ENCODE results near the gene MDK.

Gene MDK

GRCh38 chr11:46346886-46347636 is 34.4 kb upstream of the MDK start, which contains the start of gene DGKZ:
DGKZ (plus strand) TSS chr11:46347463; CDS start chr11:46347660, 197 bp downstream.
- peaks cover 0 to 4% (median 0%) of the 10 kb centered on the region in 5 donors for H3K36me3 ChIP-seq (ENCODE audit: control insufficient read depth in 5 of 5, insufficient read depth in 5 of 5, low read length in 5 of 5)
- H3K9me3 ChIP-seq (ENCODE audit: control insufficient read depth in 5 of 5, low read length in 5 of 5), result no peaks in the 10 kb centered on the region
- H3K4me1 ChIP-seq (ENCODE audit: control insufficient read depth in 5 of 5, insufficient read depth in 5 of 5, low read length in 5 of 5), result peaks cover 20 to 85% (median 81%) of the 10 kb centered on the region in 5 donors
- peak within 1 kb of the TSS in 4 of 5 donors; percentile 69 to 91 (median 83) for H3K9ac ChIP-seq (ENCODE audit: low read length in 5 of 5)
- no peaks in the 10 kb centered on the region for H3K27me3 ChIP-seq (ENCODE audit: control insufficient read depth in 5 of 5, insufficient read depth in 4 of 5, low read length in 5 of 5)
- H3K4me3 ChIP-seq (ENCODE audit: low read depth in 1 of 5, low read length in 5 of 5), result peak within 1 kb of the TSS; percentile 81 to 90 (median 83)
- peak within 1 kb of the TSS; percentile 62 for H3K27ac ChIP-seq (ENCODE audit: low read depth, low read length)

DNA sequence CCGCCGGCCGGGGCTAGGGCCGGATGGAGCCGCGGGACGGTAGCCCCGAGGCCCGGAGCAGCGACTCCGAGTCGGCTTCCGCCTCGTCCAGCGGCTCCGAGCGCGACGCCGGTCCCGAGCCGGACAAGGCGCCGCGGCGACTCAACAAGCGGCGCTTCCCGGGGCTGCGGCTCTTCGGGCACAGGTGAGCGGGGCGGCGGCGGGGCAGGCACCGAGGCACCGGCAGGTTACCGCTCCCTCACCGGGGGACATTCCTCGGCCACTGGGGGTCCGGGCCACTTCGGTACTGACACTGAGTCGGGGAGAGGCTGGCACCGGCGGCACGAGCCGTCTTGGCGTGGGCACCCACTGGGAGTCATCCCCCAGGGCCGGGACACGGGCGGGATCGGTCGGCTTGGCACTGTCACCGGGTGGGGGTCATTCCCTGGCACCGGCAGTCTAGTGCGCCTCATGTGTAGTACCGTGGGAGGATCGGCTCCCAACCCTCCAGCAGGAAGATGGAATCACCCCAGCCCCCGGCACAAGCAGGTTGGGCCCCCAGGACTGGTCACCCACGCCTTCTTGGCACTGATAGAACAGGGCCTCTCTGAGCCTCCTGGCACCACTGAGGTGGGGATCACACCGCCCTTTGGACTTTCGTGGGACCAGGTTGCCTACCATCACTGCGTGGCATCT is 33.7 kb upstream of the MDK start:
- Histone ChIP-seq H3K9ac (ENCODE audit: low read length in 5 of 5) (peak overlapping the region in 4 of 5 donors; percentile 69 to 89 (median 76)), H3K27ac (ENCODE audit: low read depth, low read length) (peak overlapping the region; percentile 30), H3K4me1 (ENCODE audit: control insufficient read depth in 5 of 5, insufficient read depth in 5 of 5, low read length in 5 of 5) (peaks cover 15 to 85% (median 81%) of the 10 kb centered on the region in 5 donors), H3K27me3 (ENCODE audit: control insufficient read depth in 5 of 5, insufficient read depth in 4 of 5, low read length in 5 of 5) (no peaks in the 10 kb centered on the region), H3K4me3 (ENCODE audit: low read depth in 1 of 5, low read length in 5 of 5) (peak overlapping the region; percentile 74 to 90 (median 83)), H3K9me3 (ENCODE audit: control insufficient read depth in 5 of 5, low read length in 5 of 5) (no peaks in the 10 kb centered on the region), H3K36me3 (ENCODE audit: control insufficient read depth in 5 of 5, insufficient read depth in 5 of 5, low read length in 5 of 5) (peaks cover 0 to 4% (median 0%) of the 10 kb centered on the region in 5 donors)

DNA sequence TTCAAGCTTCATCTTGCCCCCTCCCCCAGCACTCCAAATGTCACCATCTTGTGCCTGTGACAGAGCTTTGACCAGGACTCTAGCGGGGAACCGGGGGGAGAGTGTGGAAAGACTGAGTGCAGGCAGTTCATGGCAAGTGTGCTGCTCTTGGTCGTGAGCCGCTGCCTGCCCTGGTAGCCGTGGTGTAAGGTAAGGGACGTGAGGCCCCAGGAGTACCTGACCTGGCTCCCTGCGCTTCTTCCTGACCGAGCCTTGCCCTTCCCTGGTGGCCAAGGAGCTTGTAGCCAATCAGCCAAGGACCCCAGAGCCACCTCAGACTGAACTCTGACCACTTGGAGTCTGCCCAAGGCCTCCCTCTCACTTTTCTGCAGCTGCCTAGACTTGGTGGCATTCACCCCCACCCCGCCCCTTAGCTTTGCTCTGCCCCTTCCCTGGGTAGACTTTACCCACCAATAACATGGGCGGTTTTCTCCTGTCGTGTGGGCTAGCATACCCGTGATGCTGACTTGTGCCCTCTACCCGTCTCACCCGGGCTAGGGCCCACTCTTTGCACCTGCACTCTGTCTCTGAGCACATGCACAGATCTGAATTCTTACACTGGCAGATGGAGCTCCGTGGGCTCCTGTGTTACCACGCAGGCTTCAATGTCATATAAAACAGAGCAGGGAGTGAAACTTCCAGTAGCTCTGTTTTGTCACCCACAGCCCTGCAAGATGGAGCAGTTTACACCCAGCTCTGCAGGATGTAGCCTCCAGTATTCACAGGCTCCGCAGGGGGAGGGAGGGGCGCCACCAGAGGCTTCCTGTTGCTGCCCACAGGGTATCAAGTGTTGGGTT is 32.7 kb upstream of the MDK start:
- Histone ChIP-seq H3K4me1 (ENCODE audit: control insufficient read depth in 5 of 5, insufficient read depth in 5 of 5, low read length in 5 of 5) (peaks cover 12 to 80% (median 77%) of the 10 kb centered on the region in 5 donors), H3K27ac (ENCODE audit: low read depth, low read length) (no peak overlapping the region), H3K9ac (ENCODE audit: low read length in 5 of 5) (peak overlapping the region in 3 of 5 donors; percentile 76 to 89 (median 77)), H3K4me3 (ENCODE audit: low read depth in 1 of 5, low read length in 5 of 5) (peak overlapping the region; percentile 74 to 90 (median 83)), H3K36me3 (ENCODE audit: control insufficient read depth in 5 of 5, insufficient read depth in 5 of 5, low read length in 5 of 5) (peaks cover 0 to 6% (median 4%) of the 10 kb centered on the region in 5 donors), H3K27me3 (ENCODE audit: control insufficient read depth in 5 of 5, insufficient read depth in 4 of 5, low read length in 5 of 5) (no peaks in the 10 kb centered on the region), H3K9me3 (ENCODE audit: control insufficient read depth in 5 of 5, low read length in 5 of 5) (no peaks in the 10 kb centered on the region)

GRCh38 chr11:46350695-46351094 is 30.8 kb upstream of the MDK start:
- peak overlapping the region in 1 of 5 donors; percentile 35 for H3K9ac ChIP-seq (ENCODE audit: low read length in 5 of 5)
- H3K9me3 ChIP-seq (ENCODE audit: control insufficient read depth in 5 of 5, low read length in 5 of 5), result no peaks in the 10 kb centered on the region
- no peak overlapping the region for H3K4me3 ChIP-seq (ENCODE audit: low read depth in 1 of 5, low read length in 5 of 5)
- peaks cover 12 to 64% (median 60%) of the 10 kb centered on the region in 5 donors for H3K4me1 ChIP-seq (ENCODE audit: control insufficient read depth in 5 of 5, insufficient read depth in 5 of 5, low read length in 5 of 5)
- H3K36me3 ChIP-seq (ENCODE audit: control insufficient read depth in 5 of 5, insufficient read depth in 5 of 5, low read length in 5 of 5), result peaks cover 0 to 12% (median 6%) of the 10 kb centered on the region in 5 donors
- H3K27me3 ChIP-seq (ENCODE audit: control insufficient read depth in 5 of 5, insufficient read depth in 4 of 5, low read length in 5 of 5), result no peaks in the 10 kb centered on the region
- no peak overlapping the region for H3K27ac ChIP-seq (ENCODE audit: low read depth, low read length)

DNA sequence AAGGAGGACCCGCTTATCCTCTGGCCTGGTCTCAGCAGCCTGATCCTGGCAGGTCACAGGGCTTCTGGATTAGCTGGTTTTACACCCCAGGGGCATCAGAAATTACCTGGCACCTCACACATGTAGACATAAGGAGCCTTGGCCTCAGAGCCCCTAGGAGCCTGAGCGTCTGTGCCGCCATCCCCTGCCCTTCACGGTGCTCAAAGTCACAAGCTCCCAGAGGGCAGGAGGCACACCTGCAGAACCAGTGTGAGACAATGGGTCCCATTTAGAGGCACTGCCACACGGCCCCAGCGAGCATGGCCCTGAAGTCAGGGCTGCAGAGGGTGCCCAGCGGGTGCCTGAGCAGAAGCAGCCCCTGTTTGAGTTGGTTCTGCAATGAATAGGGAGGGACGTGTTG is 30.3 kb upstream of the MDK start:
- Histone ChIP-seq H3K36me3 (ENCODE audit: control insufficient read depth in 5 of 5, insufficient read depth in 5 of 5, low read length in 5 of 5) (peaks cover 0 to 14% (median 6%) of the 10 kb centered on the region in 5 donors), H3K9ac (ENCODE audit: low read length in 5 of 5) (peak overlapping the region in 2 of 5 donors; percentile 46 to 52), H3K27me3 (ENCODE audit: control insufficient read depth in 5 of 5, insufficient read depth in 4 of 5, low read length in 5 of 5) (no peaks in the 10 kb centered on the region), H3K9me3 (ENCODE audit: control insufficient read depth in 5 of 5, low read length in 5 of 5) (no peaks in the 10 kb centered on the region), H3K4me1 (ENCODE audit: control insufficient read depth in 5 of 5, insufficient read depth in 5 of 5, low read length in 5 of 5) (peaks cover 12 to 61% (median 56%) of the 10 kb centered on the region in 5 donors), H3K27ac (ENCODE audit: low read depth, low read length) (peak overlapping the region; percentile 30), H3K4me3 (ENCODE audit: low read depth in 1 of 5, low read length in 5 of 5) (no peak overlapping the region)

DNA sequence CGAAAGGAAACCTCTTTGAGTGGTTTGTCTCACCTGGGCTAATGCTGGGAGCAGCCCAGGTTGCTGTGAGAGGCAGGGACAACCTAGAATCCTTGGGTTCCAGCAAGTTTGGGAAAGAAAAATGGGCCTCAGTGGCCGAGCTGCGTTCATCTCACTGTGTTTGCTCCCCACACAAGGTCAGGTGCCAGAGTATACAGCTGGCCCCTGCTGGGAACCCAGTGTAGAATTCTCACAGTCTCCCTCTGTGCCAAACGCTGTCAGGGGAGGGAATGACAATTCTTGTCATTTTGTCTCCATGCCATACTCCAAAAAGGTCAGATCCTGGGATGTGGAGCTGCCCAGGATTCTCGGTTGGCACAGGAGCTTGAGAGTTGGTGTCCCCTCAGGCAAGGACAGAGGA is 29.9 kb upstream of the MDK start:
- no peaks in the 10 kb centered on the region for H3K27me3 ChIP-seq (ENCODE audit: control insufficient read depth in 5 of 5, insufficient read depth in 4 of 5, low read length in 5 of 5)
- no peaks in the 10 kb centered on the region for H3K9me3 ChIP-seq (ENCODE audit: control insufficient read depth in 5 of 5, low read length in 5 of 5)
- H3K9ac ChIP-seq (ENCODE audit: low read length in 5 of 5), result peak overlapping the region in 3 of 5 donors; percentile 17 to 52 (median 46)
- peak overlapping the region in 2 of 5 donors; percentile 17 to 31 for H3K4me3 ChIP-seq (ENCODE audit: low read depth in 1 of 5, low read length in 5 of 5)
- peaks cover 0 to 19% (median 10%) of the 10 kb centered on the region in 5 donors for H3K36me3 ChIP-seq (ENCODE audit: control insufficient read depth in 5 of 5, insufficient read depth in 5 of 5, low read length in 5 of 5)
- H3K4me1 ChIP-seq (ENCODE audit: control insufficient read depth in 5 of 5, insufficient read depth in 5 of 5, low read length in 5 of 5), result peaks cover 9 to 58% (median 51%) of the 10 kb centered on the region in 5 donors
- peak overlapping the region; percentile 30 for H3K27ac ChIP-seq (ENCODE audit: low read depth, low read length)

- Histone ChIP-seq H3K9ac (ENCODE audit: low read length in 5 of 5) (peak overlapping the region in 3 of 5 donors; percentile 17 to 57 (median 46)), H3K36me3 (ENCODE audit: control insufficient read depth in 5 of 5, insufficient read depth in 5 of 5, low read length in 5 of 5) (peaks cover 0 to 19% (median 12%) of the 10 kb centered on the region in 5 donors), H3K4me3 (ENCODE audit: low read depth in 1 of 5, low read length in 5 of 5) (peak overlapping the region in 3 of 5 donors; percentile 6 to 31 (median 17)), H3K4me1 (ENCODE audit: control insufficient read depth in 5 of 5, insufficient read depth in 5 of 5, low read length in 5 of 5) (peaks cover 6 to 54% (median 46%) of the 10 kb centered on the region in 5 donors), H3K27me3 (ENCODE audit: control insufficient read depth in 5 of 5, insufficient read depth in 4 of 5, low read length in 5 of 5) (no peaks in the 10 kb centered on the region), H3K9me3 (ENCODE audit: control insufficient read depth in 5 of 5, low read length in 5 of 5) (no peaks in the 10 kb centered on the region), H3K27ac (ENCODE audit: low read depth, low read length) (peak overlapping the region; percentile 30)
Observed at GRCh38 chr11:46352063-46352841, 29.2 kb upstream of the MDK start.

- peak overlapping the region in 3 of 5 donors; percentile 10 to 52 (median 35) for H3K9ac ChIP-seq (ENCODE audit: low read length in 5 of 5)
- H3K4me3 ChIP-seq (ENCODE audit: low read depth in 1 of 5, low read length in 5 of 5), result no peak overlapping the region
- peaks cover 6 to 43% (median 36%) of the 10 kb centered on the region in 5 donors for H3K4me1 ChIP-seq (ENCODE audit: control insufficient read depth in 5 of 5, insufficient read depth in 5 of 5, low read length in 5 of 5)
- no peak overlapping the region for H3K27ac ChIP-seq (ENCODE audit: low read depth, low read length)
- H3K9me3 ChIP-seq (ENCODE audit: control insufficient read depth in 5 of 5, low read length in 5 of 5), result no peaks in the 10 kb centered on the region
- H3K36me3 ChIP-seq (ENCODE audit: control insufficient read depth in 5 of 5, insufficient read depth in 5 of 5, low read length in 5 of 5), result peaks cover 0 to 19% (median 15%) of the 10 kb centered on the region in 5 donors
- no peaks in the 10 kb centered on the region for H3K27me3 ChIP-seq (ENCODE audit: control insufficient read depth in 5 of 5, insufficient read depth in 4 of 5, low read length in 5 of 5)
Observed at GRCh38 chr11:46353698-46354097, 27.8 kb upstream of the MDK start.
